ENCODE data around the gene ADRA2C.

ADRA2C gene

GRCh38 chr4:3816983-3817960 lies 51.1 kb downstream of the ADRA2C start:
- DNase-seq = no peak
